T47D (cell line): Measurements from ENCODE around the gene DAPK3.
"Not testable (repeated sequence)": the region's sequence is repeated elsewhere in the genome, so short reads cannot be mapped to it uniquely, and the experiment has no call there.

Experiments
- DNase-seq, 2 experiments: peaks; one replicate each; pipeline versions ENCODE4 v3.0.0 to v3.0.0-alpha.2; 2011 to 2012; ENCODE audit warnings: low read depth in 1 of 2, low spot score in 1 of 2
- JUND ChIP-seq: IDR thresholded peaks from 2 replicates; pipeline ENCODE4 v1.6.1; 2012; ENCODE audit warnings: low read depth
- in situ Hi-C: cut with HindIII; loops from 2 replicates; pipeline ENCODE4 v1.10.0; 2016; ENCODE audit warnings: low sequenced_read_pairs, low pct_unique_long_range_greater_than_20kb

Gene DAPK3

GRCh38 chr19:4012092-4012974, 41.4 kb upstream of the DAPK3 start:
- in situ Hi-C loops, result no loop called here
- no peak for DNase-seq
- TF ChIP-seq JUND, result no peak

DNA sequence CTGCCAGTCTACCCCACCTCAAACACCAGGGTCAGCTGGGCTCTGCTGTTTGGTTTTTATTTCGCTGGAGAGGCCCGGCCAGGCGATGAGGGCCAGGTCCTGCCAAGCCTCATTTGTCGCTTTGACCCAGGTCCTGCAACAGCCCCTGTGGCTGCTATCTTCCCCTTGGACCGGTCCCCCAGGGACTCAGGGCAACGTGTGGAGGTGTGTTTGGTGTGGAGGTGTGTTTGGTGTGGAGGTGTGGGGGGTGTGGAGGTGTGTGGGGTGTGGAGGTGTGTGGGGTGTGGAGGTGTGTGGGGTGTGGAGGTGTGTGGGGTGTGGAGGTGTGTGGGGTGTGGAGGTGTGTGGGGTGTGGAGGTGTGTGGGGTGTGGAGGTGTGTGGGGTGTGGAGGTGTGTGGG, 40.5 kb upstream of the DAPK3 start:
- DNase-seq, in situ Hi-C loops: not testable (repeated sequence)

GRCh38 chr19:4010808-4011110, 39.9 kb upstream of the DAPK3 start:
- in situ Hi-C loops, result no loop called here
- DNase-seq, result no peak
- no peak for TF ChIP-seq JUND

GRCh38 chr19:4009990-4010807, 39.3 kb upstream of the DAPK3 start:
- no peak for TF ChIP-seq JUND
- in situ Hi-C loops, result no loop called here
- no peak for DNase-seq

- in situ Hi-C loops, result no loop called here
- no peak for TF ChIP-seq JUND
- no peak for DNase-seq
Observed at GRCh38 chr19:4007836-4008539, 37.1 kb upstream of the DAPK3 start.

- peak; percentile 94 to 95 for DNase-seq
- in situ Hi-C loops, result no loop called here
- no peak for TF ChIP-seq JUND
Observed at GRCh38 chr19:4007021-4007835, 36.3 kb upstream of the DAPK3 start, which contains the start of gene PIAS4. PIAS4 (plus strand) TSS chr19:4007736; CDS start chr19:4007761, 25 bp downstream.

GRCh38 chr19:4005436-4005835, 34.5 kb upstream of the DAPK3 start:
- DNase-seq, in situ Hi-C loops: not testable (repeated sequence)

- in situ Hi-C loops, DNase-seq: not testable (repeated sequence)
Observed at GRCh38 chr19:4000798-4001197, 29.9 kb upstream of the DAPK3 start.

GRCh38 chr19:3998667-3999412, 27.9 kb upstream of the DAPK3 start:
- DNase-seq, in situ Hi-C loops: not testable (repeated sequence)

GRCh38 chr19:3995607-3996006, 24.7 kb upstream of the DAPK3 start:
- in situ Hi-C loops, result no loop called here
- DNase-seq, result no peak
- no peak for TF ChIP-seq JUND

DNA sequence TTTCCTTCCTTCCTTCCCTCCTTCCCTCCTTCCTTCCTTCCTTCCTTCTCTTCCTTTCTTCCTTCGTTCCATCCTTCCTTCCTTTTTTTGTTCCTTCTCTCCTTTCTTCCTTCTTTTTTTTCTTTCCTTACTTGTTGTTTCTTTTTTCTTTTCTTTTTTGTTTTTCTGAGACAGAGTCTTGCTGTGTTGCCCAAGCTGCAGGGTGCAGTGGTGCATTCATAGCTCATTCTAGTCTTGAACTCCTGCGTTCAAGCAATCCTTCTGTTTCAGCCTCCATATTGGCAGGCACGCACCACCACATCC, 19.9 kb upstream of the DAPK3 start:
- no peak for DNase-seq
- no peak for TF ChIP-seq JUND
- in situ Hi-C loops, result no loop called here
